Gastrocnemius medialis (tissue), 4 donors: ENCODE measurements around the gene RABGAP1. TPM values are rescaled to one million over a fixed set of nuclear protein-coding genes. Genes with fewer than 3 reads are reported as not detected.

Experiments
- ATAC-seq, 2 donors: fragments of 150-250 bp; one replicate each; pipeline ENCODE4 v1.9.1; 2016
- DNase-seq, 2 donors: peaks; one replicate each; pipeline ENCODE4 v3.0.0-alpha.2; 2019
- H3K27ac ChIP-seq, 4 donors: fragments of 200-600 bp; sonication (generic); 1 replicate in 1 of 4; 2 replicates in 3 of 4; pipeline ENCODE4 v1.5.1; 2016 to 2018; ENCODE audit warnings: mild to moderate bottlenecking in 2 of 4, moderate library complexity in 1 of 4
- H3K27me3 ChIP-seq, 3 donors: fragments of 200-600 bp; sonication (generic) in 2 of 3; 1 replicate in 1 of 3; 2 replicates in 2 of 3; pipeline versions ENCODE4 v1.5.1 to v1.6.0; 2016 to 2019; ENCODE audit warnings: mild to moderate bottlenecking in 1 of 3, moderate library complexity in 1 of 3
- H3K36me3 ChIP-seq, 2 donors: fragments of 200-600 bp; sonication (generic) in 1 of 2; one replicate each; pipeline ENCODE4 v1.5.1; 2017 to 2018
- H3K4me1 ChIP-seq, 2 donors: fragments of 200-600 bp; sonication (generic) in 1 of 2; one replicate each; pipeline ENCODE4 v1.5.1; 2016 to 2017; ENCODE audit warnings: mild to moderate bottlenecking in 2 of 2
- H3K4me3 ChIP-seq, 4 donors: fragments of 200-600 bp; sonication (generic) in 3 of 4; 1 replicate in 1 of 4; 2 replicates in 3 of 4; pipeline ENCODE4 v1.5.1; 2016 to 2019; ENCODE audit warnings: mild to moderate bottlenecking in 2 of 4
- H3K9me3 ChIP-seq, 3 donors: fragments of 200-600 bp; sonication (generic) in 2 of 3; 1 replicate in 1 of 3; 2 replicates in 2 of 3; pipeline ENCODE4 v1.5.1; 2016 to 2019
- POLR2A ChIP-seq, 2 donors: fragments of 450-650 bp; IDR thresholded peaks; one replicate each; pipeline ENCODE4 v1.6.1; 2017; ENCODE audit warnings: antibody characterized with exemption in 2 of 2, mild to moderate bottlenecking in 2 of 2, moderate library complexity in 2 of 2
- in situ Hi-C, 4 donors: fragments of 200-750 bp; cut with MboI; loops; one replicate each; pipeline versions ENCODE4 v1.15.0 to v1.8.0; 2017; ENCODE audit warnings: low sequenced_read_pairs in 4 of 4
- intact Hi-C: fragments of 100-400 bp; cut with DNase I; formaldehyde crosslinking; loops from one replicate; pipeline ENCODE4 v1.15.1; 2023; ENCODE audit warnings: low total_unique reads
- total RNA-seq, 4 donors: library from RNA; depleted of rRNA; stranded (reverse); fragments of >200 nt; gene quantifications; one replicate each; pipeline versions ENCODE4 v1.1.0 to v1.2.3, GENCODE V29; 2016
- TF ChIP-seq, protein P1 (sequence below), 5 experiments: fragments of 450-650 bp in 3 of 5; fragments of 200-600 bp in 2 of 5; sonication (generic) in 2 of 5; IDR thresholded peaks in 4 of 5; conservative IDR thresholded peaks in 1 of 5; 1 replicate in 4 of 5; 2 replicates in 1 of 5; pipeline ENCODE4 v1.5.1; 2016 to 2019; ENCODE audit warnings: antibody characterized with exemption in 5 of 5, mild to moderate bottlenecking in 3 of 5, moderate library complexity in 3 of 5

RABGAP1 gene
- total RNA-seq, 4 donors from 2014 or later, result 23.7 to 33.8 (median 26.6) TPM

DNA sequence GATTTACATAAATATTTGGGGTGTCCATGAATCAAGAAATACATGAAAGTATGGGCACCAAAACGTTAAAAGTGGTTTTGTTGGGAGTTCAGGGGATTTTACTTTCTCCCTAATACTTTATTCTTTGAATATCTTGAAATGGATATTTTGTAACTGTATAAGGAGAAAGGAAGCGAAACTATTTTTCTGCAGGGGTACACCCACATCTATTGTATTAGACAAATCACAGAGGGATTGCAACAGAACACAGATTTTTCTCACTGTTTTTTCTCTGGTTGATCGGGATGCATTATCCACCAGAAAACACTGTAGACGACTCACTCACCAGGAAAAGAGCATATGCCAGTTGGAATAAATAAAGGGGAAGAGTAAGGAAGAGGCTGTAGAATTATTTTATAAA, 1.2 kb upstream of the RABGAP1 start:
- Histone ChIP-seq H3K4me3 (no peak overlapping the region), H3K27me3 (no peaks in the 10 kb centered on the region), H3K36me3 (peaks cover 0 to 20% of the 10 kb centered on the region in 2 donors), H3K9me3 (no peaks in the 10 kb centered on the region), H3K27ac (peak overlapping the region in 1 of 4 donors; percentile 87), H3K4me1 (peaks cover 12 to 19% of the 10 kb centered on the region in 2 donors)
- ATAC-seq, result no peak
- in situ Hi-C loops, result no loop called here
- intact Hi-C loops, result no loop called here
- TF ChIP-seq, protein P1, sequence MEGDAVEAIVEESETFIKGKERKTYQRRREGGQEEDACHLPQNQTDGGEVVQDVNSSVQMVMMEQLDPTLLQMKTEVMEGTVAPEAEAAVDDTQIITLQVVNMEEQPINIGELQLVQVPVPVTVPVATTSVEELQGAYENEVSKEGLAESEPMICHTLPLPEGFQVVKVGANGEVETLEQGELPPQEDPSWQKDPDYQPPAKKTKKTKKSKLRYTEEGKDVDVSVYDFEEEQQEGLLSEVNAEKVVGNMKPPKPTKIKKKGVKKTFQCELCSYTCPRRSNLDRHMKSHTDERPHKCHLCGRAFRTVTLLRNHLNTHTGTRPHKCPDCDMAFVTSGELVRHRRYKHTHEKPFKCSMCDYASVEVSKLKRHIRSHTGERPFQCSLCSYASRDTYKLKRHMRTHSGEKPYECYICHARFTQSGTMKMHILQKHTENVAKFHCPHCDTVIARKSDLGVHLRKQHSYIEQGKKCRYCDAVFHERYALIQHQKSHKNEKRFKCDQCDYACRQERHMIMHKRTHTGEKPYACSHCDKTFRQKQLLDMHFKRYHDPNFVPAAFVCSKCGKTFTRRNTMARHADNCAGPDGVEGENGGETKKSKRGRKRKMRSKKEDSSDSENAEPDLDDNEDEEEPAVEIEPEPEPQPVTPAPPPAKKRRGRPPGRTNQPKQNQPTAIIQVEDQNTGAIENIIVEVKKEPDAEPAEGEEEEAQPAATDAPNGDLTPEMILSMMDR (IDR thresholded peaks at IDR 0.05 in 4 of 5, conservative IDR thresholded peaks at IDR 0.05 in 1 of 5), result no peak
- TF ChIP-seq POLR2A (IDR thresholded peaks at IDR 0.05), result no peak
- no peak for DNase-seq

DNA sequence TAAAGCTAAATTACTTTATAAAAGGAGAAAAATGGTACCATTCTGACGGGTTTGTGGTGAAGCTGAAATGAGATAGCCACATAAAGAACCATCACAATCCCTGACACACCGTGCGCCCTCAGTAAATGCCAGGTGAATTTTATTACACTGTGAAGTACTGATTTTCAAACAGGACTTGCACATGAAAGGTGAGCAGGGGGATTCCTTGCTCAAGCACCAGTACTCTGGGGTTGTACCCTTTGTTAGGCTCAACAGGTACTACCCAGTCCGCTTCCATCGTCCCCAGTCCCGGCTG, 419 bp upstream of the RABGAP1 start:
- no peaks in the 10 kb centered on the region for H3K27me3 ChIP-seq
- peaks cover 0 to 20% of the 10 kb centered on the region in 2 donors for H3K36me3 ChIP-seq
- H3K4me1 ChIP-seq, result peaks cover 15 to 22% of the 10 kb centered on the region in 2 donors
- H3K9me3 ChIP-seq, result no peaks in the 10 kb centered on the region
- ATAC-seq (peak in 1 of 2 donors; percentile 13), DNase-seq (no peak)
- in situ Hi-C loops, result no loop called here
- peak overlapping the region; percentile 65 to 90 (median 86) for H3K4me3 ChIP-seq
- intact Hi-C loops, result loop anchor here (1.0 kb wide), 2 partner anchors 9 to 35 kb away; partner anchors contain the start of genes RC3H2 and ZBTB26
- TF ChIP-seq, protein P1 (IDR thresholded peaks at IDR 0.05 in 4 of 5, conservative IDR thresholded peaks at IDR 0.05 in 1 of 5), result no peak
- TF ChIP-seq POLR2A (IDR thresholded peaks at IDR 0.05), result no peak
- peak overlapping the region; percentile 87 to 95 (median 88) for H3K27ac ChIP-seq

DNA sequence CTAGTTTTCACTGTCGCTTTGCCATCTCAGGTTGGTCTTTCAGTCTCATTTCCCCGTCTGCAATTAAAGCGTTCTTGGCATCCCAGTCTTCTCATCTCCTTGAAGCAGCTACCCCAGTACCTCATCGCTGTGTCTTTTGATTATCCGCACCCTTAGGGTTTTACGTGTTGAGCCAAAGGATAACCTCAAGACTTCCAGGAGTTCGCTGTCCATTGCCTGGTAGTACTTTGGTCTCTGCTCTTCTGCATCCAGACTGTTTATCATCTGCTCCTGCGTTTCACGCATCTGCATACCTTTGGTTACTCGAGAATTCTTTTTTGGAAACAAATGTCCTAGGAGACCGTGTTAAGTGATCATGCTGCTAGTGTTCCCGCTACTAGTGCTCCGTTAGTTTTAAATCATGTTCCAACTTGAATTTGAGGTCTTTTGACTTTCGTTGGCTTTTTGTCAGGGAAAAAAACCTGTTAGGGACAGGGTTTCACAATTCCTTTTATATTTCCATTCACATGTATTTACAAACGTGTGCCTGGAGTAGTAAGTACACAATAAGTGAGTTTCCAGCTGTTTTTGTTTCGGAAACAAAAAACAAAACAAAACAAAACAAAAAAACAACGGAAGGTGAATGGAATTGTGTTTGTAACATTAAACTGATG, 888 bp downstream of the RABGAP1 start:
- ATAC-seq (peak; percentile 10 to 22), DNase-seq (no peak)
- in situ Hi-C loops (no loop called here), intact Hi-C loops (no loop called here)
- H3K4me3 ChIP-seq, result peak overlapping the region; percentile 80 to 90 (median 86)
- peaks cover 28 to 31% of the 10 kb centered on the region in 2 donors for H3K4me1 ChIP-seq
- H3K27ac ChIP-seq, result peak overlapping the region; percentile 87 to 95 (median 92)
- H3K36me3 ChIP-seq, result peaks cover 0 to 16% of the 10 kb centered on the region in 2 donors
- no peaks in the 10 kb centered on the region for H3K27me3 ChIP-seq
- TF ChIP-seq, protein P1 (IDR thresholded peaks at IDR 0.05 in 4 of 5, conservative IDR thresholded peaks at IDR 0.05 in 1 of 5), result no peak
- TF ChIP-seq POLR2A (IDR thresholded peaks at IDR 0.05), result no peak
- H3K9me3 ChIP-seq, result no peaks in the 10 kb centered on the region

DNA sequence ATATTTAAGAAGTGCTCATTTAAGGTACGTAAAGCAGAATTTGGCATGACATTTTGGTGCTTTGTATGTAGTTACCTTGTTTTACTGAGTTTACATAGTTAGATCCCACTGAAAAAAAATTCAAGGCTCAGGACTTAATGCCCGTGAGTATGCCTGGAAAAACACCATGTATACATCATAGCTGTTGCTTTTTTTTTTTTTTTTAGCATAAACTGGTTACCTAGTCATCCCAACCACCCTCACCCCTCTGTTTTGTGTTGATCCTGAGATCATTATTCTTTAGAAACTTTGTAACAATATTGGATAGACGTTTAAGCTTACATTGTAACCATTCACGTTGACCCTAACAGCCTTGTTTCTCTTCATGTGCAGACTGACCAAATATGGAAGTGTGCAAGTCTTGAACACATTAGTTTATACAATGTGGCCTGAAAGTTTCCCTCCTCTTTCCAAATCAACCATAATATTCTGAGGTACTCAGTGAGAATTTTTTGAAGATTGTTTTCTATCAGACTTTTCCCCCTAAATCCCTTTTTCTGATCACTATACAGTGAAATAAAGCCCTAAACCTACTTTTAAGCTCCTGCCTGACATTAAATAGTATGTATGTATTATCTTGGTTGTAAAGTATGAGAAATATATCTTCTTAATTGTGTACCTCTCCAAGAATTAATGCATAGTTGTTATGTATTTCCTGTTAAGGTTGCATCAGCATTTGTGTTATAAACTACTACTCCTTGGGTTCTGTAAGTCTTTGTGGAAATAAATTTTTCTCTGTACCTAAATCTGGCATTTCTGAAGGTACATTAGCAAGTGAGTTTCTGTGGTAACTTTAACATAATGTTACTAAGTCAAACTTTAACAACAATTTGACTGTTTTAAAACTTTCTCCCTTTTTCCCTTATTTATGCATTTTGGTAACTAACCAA, 4.4 kb downstream of the RABGAP1 start:
- Histone ChIP-seq H3K4me3 (no peak overlapping the region), H3K9me3 (no peaks in the 10 kb centered on the region), H3K27me3 (no peaks in the 10 kb centered on the region), H3K4me1 (peaks cover 34 to 39% of the 10 kb centered on the region in 2 donors), H3K27ac (no peak overlapping the region), H3K36me3 (no peaks in the 10 kb centered on the region)
- TF ChIP-seq, protein P1 (IDR thresholded peaks at IDR 0.05 in 4 of 5, conservative IDR thresholded peaks at IDR 0.05 in 1 of 5), result no peak
- TF ChIP-seq POLR2A (IDR thresholded peaks at IDR 0.05), result no peak
- in situ Hi-C loops (no loop called here), intact Hi-C loops (no loop called here)
- ATAC-seq (no peak), DNase-seq (no peak)
